Effector memory CD8-positive, alpha-beta T cell (primary cell): ENCODE results near the gene LRRC8B.
"Not testable (repeated sequence)": the region's sequence is repeated elsewhere in the genome, so short reads cannot be mapped to it uniquely, and the experiment has no call there.

Experiments
- ATAC-seq: fragments of 150-1000 bp; cut with Tn5 transposase; replicated peaks from 2 replicates; pipeline ENCODE4 v1.10.0; 2021; ENCODE audit warnings: mild to moderate bottlenecking, moderate library complexity
- DNase-seq, 3 experiments: peaks; one replicate each; pipeline ENCODE4 v3.0.0; 2021
- H3K27ac Mint-ChIP-seq, 2 donors: one replicate each; pipeline ENCODE4 v1.8.0; 2022; ENCODE audit warnings: mild to moderate bottlenecking in 2 of 2, mixed read lengths in 2 of 2, moderate library complexity in 2 of 2
- H3K27me3 Mint-ChIP-seq, 2 donors: one replicate each; pipeline ENCODE4 v1.8.0; 2022; ENCODE audit warnings: mixed read lengths in 2 of 2
- H3K36me3 Mint-ChIP-seq: one replicate; pipeline ENCODE4 v1.8.0; 2022; ENCODE audit warnings: mild to moderate bottlenecking, moderate library complexity, mixed read lengths; ENCODE audit not compliant: insufficient read depth
- H3K4me1 Mint-ChIP-seq, 2 donors: one replicate each; pipeline ENCODE4 v1.8.0; 2022; ENCODE audit warnings: low read depth in 2 of 2, mixed read lengths in 2 of 2
- H3K4me3 Mint-ChIP-seq, 2 donors: one replicate each; pipeline ENCODE4 v1.8.0; 2022; ENCODE audit warnings: mild to moderate bottlenecking in 2 of 2, mixed read lengths in 2 of 2, moderate library complexity in 2 of 2
- H3K9me3 Mint-ChIP-seq, 2 donors: one replicate each; pipeline ENCODE4 v1.8.0; 2022; ENCODE audit warnings: mixed read lengths in 2 of 2

Gene LRRC8B

GRCh38 chr1:89587729-89588161, 63.1 kb downstream of the LRRC8B start:
- H3K36me3 Mint-ChIP-seq = peaks cover 19% of the 10 kb centered on the region
- no peak overlapping the region for H3K4me3 Mint-ChIP-seq
- H3K27me3 Mint-ChIP-seq = no peaks in the 10 kb centered on the region
- H3K27ac Mint-ChIP-seq = no peak overlapping the region
- no peak for DNase-seq
- no peaks in the 10 kb centered on the region for H3K9me3 Mint-ChIP-seq
- no peak for ATAC-seq
- H3K4me1 Mint-ChIP-seq = peaks cover 3 to 4% of the 10 kb centered on the region in 2 donors

GRCh38 chr1:89588480-89588879, 63.9 kb downstream of the LRRC8B start:
- Mint-ChIP-seq H3K4me1 (peaks cover 3 to 6% of the 10 kb centered on the region in 2 donors), H3K27ac (no peak overlapping the region), H3K4me3 (no peak overlapping the region), H3K36me3 (peaks cover 18% of the 10 kb centered on the region), H3K27me3 (no peaks in the 10 kb centered on the region), H3K9me3 (no peaks in the 10 kb centered on the region)
- no peak for ATAC-seq
- no peak for DNase-seq

- Mint-ChIP-seq H3K9me3 (no peaks in the 10 kb centered on the region), H3K4me1 (peaks cover 3 to 10% of the 10 kb centered on the region in 2 donors), H3K4me3 (no peak overlapping the region), H3K27me3 (no peaks in the 10 kb centered on the region), H3K27ac (peak overlapping the region in 1 of 2 donors; percentile 33), H3K36me3 (peaks cover 11% of the 10 kb centered on the region)
- no peak for DNase-seq
- ATAC-seq = no peak
Measured at GRCh38 chr1:89589515-89589914, 64.9 kb downstream of the LRRC8B start.

- no peak overlapping the region for H3K4me3 Mint-ChIP-seq
Measured at GRCh38 chr1:89590341-89591080, 65.9 kb downstream of the LRRC8B start.

GRCh38 chr1:89592861-89593302, 68.3 kb downstream of the LRRC8B start:
- not testable (repeated sequence) for H3K4me1 Mint-ChIP-seq, H3K36me3 Mint-ChIP-seq

More at GRCh38 chr1:89590341-89591080, 65.9 kb downstream of the LRRC8B start:
- no peaks in the 10 kb centered on the region for H3K27me3 Mint-ChIP-seq
- peaks cover 4% of the 10 kb centered on the region for H3K36me3 Mint-ChIP-seq
- no peak overlapping the region for H3K27ac Mint-ChIP-seq
- no peak for DNase-seq
- ATAC-seq = no peak
- H3K4me1 Mint-ChIP-seq = peaks cover 3 to 10% of the 10 kb centered on the region in 2 donors
- H3K9me3 Mint-ChIP-seq = no peaks in the 10 kb centered on the region

GRCh38 chr1:89594096-89594740, 69.6 kb downstream of the LRRC8B start:
- Mint-ChIP-seq H3K27me3 (no peaks in the 10 kb centered on the region), H3K9me3 (no peaks in the 10 kb centered on the region), H3K36me3 (no peaks in the 10 kb centered on the region), H3K27ac (no peak overlapping the region), H3K4me3 (no peak overlapping the region), H3K4me1 (peaks cover 7 to 10% of the 10 kb centered on the region in 2 donors)
- DNase-seq (no peak), ATAC-seq (no peak)

More at GRCh38 chr1:89592861-89593302, 68.3 kb downstream of the LRRC8B start:
- not testable (repeated sequence) for H3K4me3 Mint-ChIP-seq, ATAC-seq, H3K27ac Mint-ChIP-seq, DNase-seq, H3K9me3 Mint-ChIP-seq, H3K27me3 Mint-ChIP-seq

GRCh38 chr1:89596698-89597097, 72.1 kb downstream of the LRRC8B start:
- Mint-ChIP-seq H3K4me1 (peaks cover 6 to 18% of the 10 kb centered on the region in 2 donors), H3K4me3 (no peak overlapping the region), H3K9me3 (no peaks in the 10 kb centered on the region), H3K36me3 (no peaks in the 10 kb centered on the region), H3K27me3 (no peaks in the 10 kb centered on the region), H3K27ac (peak overlapping the region in 1 of 2 donors; percentile 4)
- DNase-seq (no peak), ATAC-seq (no peak)

GRCh38 chr1:89598450-89599331, 74.1 kb downstream of the LRRC8B start:
- Mint-ChIP-seq H3K4me3 (no peak overlapping the region), H3K27me3 (no peaks in the 10 kb centered on the region), H3K9me3 (no peaks in the 10 kb centered on the region), H3K36me3 (no peaks in the 10 kb centered on the region), H3K27ac (peak overlapping the region; percentile 1 to 63), H3K4me1 (peaks cover 10 to 22% of the 10 kb centered on the region in 2 donors)
- ATAC-seq = peak; percentile 79
- DNase-seq = peak in 2 of 3 experiments; percentile 4 to 23

- Mint-ChIP-seq H3K9me3 (no peaks in the 10 kb centered on the region), H3K36me3 (no peaks in the 10 kb centered on the region), H3K4me3 (no peak overlapping the region), H3K4me1 (peaks cover 12 to 21% of the 10 kb centered on the region in 2 donors), H3K27ac (peak overlapping the region; percentile 1 to 63), H3K27me3 (no peaks in the 10 kb centered on the region)
- DNase-seq (no peak), ATAC-seq (no peak)
Measured at GRCh38 chr1:89599332-89599630, 74.7 kb downstream of the LRRC8B start.

GRCh38 chr1:89600451-89601224, 76.0 kb downstream of the LRRC8B start:
- no peak overlapping the region for H3K27ac Mint-ChIP-seq
- H3K27me3 Mint-ChIP-seq = no peaks in the 10 kb centered on the region
- no peaks in the 10 kb centered on the region for H3K9me3 Mint-ChIP-seq
- no peak overlapping the region for H3K4me3 Mint-ChIP-seq
- H3K4me1 Mint-ChIP-seq = peaks cover 21 to 30% of the 10 kb centered on the region in 2 donors
- no peak for ATAC-seq
- no peak for DNase-seq
- no peaks in the 10 kb centered on the region for H3K36me3 Mint-ChIP-seq

- no peak overlapping the region for H3K4me3 Mint-ChIP-seq
- peaks cover 37 to 51% of the 10 kb centered on the region in 2 donors for H3K4me1 Mint-ChIP-seq
- H3K27me3 Mint-ChIP-seq = no peaks in the 10 kb centered on the region
- H3K36me3 Mint-ChIP-seq = peaks cover 7% of the 10 kb centered on the region
- ATAC-seq = no peak
- peak overlapping the region in 1 of 2 donors; percentile 38 for H3K27ac Mint-ChIP-seq
- DNase-seq = no peak
- no peaks in the 10 kb centered on the region for H3K9me3 Mint-ChIP-seq
Measured at GRCh38 chr1:89602871-89603404, 78.3 kb downstream of the LRRC8B start.

- ATAC-seq = no peak
- Mint-ChIP-seq H3K27ac (no peak overlapping the region), H3K27me3 (no peaks in the 10 kb centered on the region), H3K36me3 (peaks cover 16% of the 10 kb centered on the region), H3K4me1 (peaks cover 46 to 59% of the 10 kb centered on the region in 2 donors), H3K4me3 (no peak overlapping the region), H3K9me3 (no peaks in the 10 kb centered on the region)
- DNase-seq = no peak
Measured at GRCh38 chr1:89603651-89604413, 79.2 kb downstream of the LRRC8B start.
